HCT116 (cell line): ENCODE measurements around the gene C14orf180. TPM values are rescaled to one million over a fixed set of nuclear protein-coding genes. Genes with fewer than 3 reads are reported as not detected.

Experiments used
- ATAC-seq: fragments of 200-7000 bp; cut with Tn5 transposase; 2 replicates; pipeline ENCODE4 v1.9.1; 2020; ENCODE audit warnings: mild to moderate bottlenecking, moderate library complexity
- BruUV-seq: library from RNA; stranded (reverse); fragments of 400-500 nt; replicated peaks from 2 replicates; lab custom pipeline; 2021; lab: Mats Ljungman, UMichigan
- CTCF ChIA-PET: fragments of 300-600 bp; sonication (Branson Sonifier 250); formaldehyde crosslinking; loops from one replicate; lab custom pipeline; 2021; ENCODE audit warnings: antibody characterized with exemption; lab: Charles Lee
- POLR2A ChIA-PET: fragments of 300-600, 350-600 bp; sonication (Branson Sonifier 250); formaldehyde crosslinking; loops from one replicate; lab custom pipeline; 2021; ENCODE audit warnings: antibody characterized with exemption; lab: Charles Lee
- RAD21 ChIA-PET, 2 experiments: fragments of 300-600 bp; sonication (Branson Sonifier 250); formaldehyde crosslinking; loops; one replicate each; lab custom pipeline; 2023; ENCODE audit warnings: low total read pairs in 2 of 2; ENCODE audit not compliant: uncharacterized antibody in 2 of 2, unreplicated experiment in 2 of 2, low non-redundant PET in 1 of 2; lab: Charles Lee
- DNase-seq: peaks from one replicate; pipeline ENCODE4 v3.0.0-alpha.2; 2010; ENCODE audit warnings: low read depth, low spot score
- H2AFZ ChIP-seq: fragments of 200-600 bp; shearing (Covaris generic), sonication (generic); 2 replicates; pipeline ENCODE4 v1.6.1; 2017; ENCODE audit warnings: low read depth, mixed run types, mixed read lengths, antibody characterized with exemption, low read length; ENCODE audit not compliant: poor library complexity, severe bottlenecking
- H3K27ac ChIP-seq: 2 replicates; pipeline ENCODE4 v1.5.1; 2012; ENCODE audit warnings: low read depth, low read length
- H3K27me3 ChIP-seq: fragments of 200-600 bp; sonication (generic); 2 replicates; pipeline ENCODE4 v1.6.1; 2016; ENCODE audit warnings: mixed run types, low read length, mixed read lengths; ENCODE audit not compliant: insufficient read depth
- H3K36me3 ChIP-seq, 2 experiments: fragments of 200-500 bp in 1 of 2; fragments of 200-600 bp in 1 of 2; sonication (Bioruptor generic) in 1 of 2; sonication (generic) in 1 of 2; 2 replicates each; pipeline versions ENCODE4 v1.5.1 to v1.6.1; 2014 to 2016; ENCODE audit warnings: low read length in 2 of 2, inconsistent platforms in 1 of 2, mixed read lengths in 1 of 2, mixed run types in 1 of 2; ENCODE audit not compliant: insufficient read depth in 2 of 2, control insufficient read depth in 1 of 2
- H3K4me1 ChIP-seq, 2 experiments: fragments of 200-600 bp in 1 of 2; sonication (generic) in 1 of 2; 2 replicates each; pipeline versions ENCODE4 v1.5.1 to v1.6.1; 2012 to 2017; ENCODE audit warnings: low read length in 2 of 2, inconsistent platforms in 1 of 2, mild to moderate bottlenecking in 1 of 2, mixed read lengths in 1 of 2, mixed run types in 1 of 2, moderate library complexity in 1 of 2; ENCODE audit not compliant: insufficient read depth in 2 of 2, control insufficient read depth in 1 of 2
- H3K4me2 ChIP-seq: fragments of 200-600 bp; sonication (generic); 2 replicates; pipeline ENCODE4 v1.6.1; 2017; ENCODE audit warnings: mixed run types, low read length, mixed read lengths
- H3K4me3 ChIP-seq, 2 experiments: fragments of 200-600 bp in 1 of 2; sonication (generic) in 1 of 2; replicated peaks in 1 of 2; 2 replicates each; pipeline ENCODE4 v1.5.1; 2011 to 2016; ENCODE audit warnings: low read length in 2 of 2, control low read depth in 1 of 2, low read depth in 1 of 2, mild to moderate bottlenecking in 1 of 2, mixed read lengths in 1 of 2, mixed run types in 1 of 2
- H3K79me2 ChIP-seq: fragments of 200-600 bp; sonication (generic); 2 replicates; pipeline ENCODE4 v1.6.1; 2017; ENCODE audit warnings: mild to moderate bottlenecking, mixed run types, low read length, moderate library complexity, mixed read lengths; ENCODE audit not compliant: insufficient read depth
- H3K9ac ChIP-seq: fragments of 200-600 bp; sonication (generic); 2 replicates; pipeline ENCODE4 v1.6.1; 2016; ENCODE audit warnings: low read length, mixed read lengths
- H3K9me2 ChIP-seq: fragments of 200-600 bp; sonication (generic), shearing (Covaris generic); 2 replicates; pipeline ENCODE4 v1.6.1; 2017; ENCODE audit warnings: mixed run types, mild to moderate bottlenecking, moderate library complexity; ENCODE audit not compliant: insufficient read depth
- H3K9me3 ChIP-seq, 2 experiments: fragments of 200-500 bp in 1 of 2; fragments of 200-600 bp in 1 of 2; sonication (Bioruptor generic) in 1 of 2; sonication (generic) in 1 of 2; 2 replicates each; pipeline ENCODE4 v1.6.1; 2014 to 2017; ENCODE audit warnings: low read length in 2 of 2, mixed read lengths in 2 of 2, inconsistent platforms in 1 of 2, low read depth in 1 of 2, mild to moderate bottlenecking in 1 of 2, mixed run types in 1 of 2, moderate library complexity in 1 of 2; ENCODE audit not compliant: control insufficient read depth in 1 of 2, insufficient read depth in 1 of 2
- H4K20me1 ChIP-seq: fragments of 200-600 bp; sonication (generic), shearing (Covaris generic); 2 replicates; pipeline ENCODE4 v1.6.1; 2017; ENCODE audit warnings: mixed run types, mild to moderate bottlenecking, moderate library complexity; ENCODE audit not compliant: insufficient read depth
- CBX3 ChIP-seq: IDR thresholded peaks from 2 replicates; pipeline ENCODE4 v1.6.1; 2012; ENCODE audit warnings: low read depth
- CEBPB ChIP-seq: IDR thresholded peaks from 2 replicates; pipeline ENCODE4 v1.6.1; 2012; ENCODE audit warnings: low read depth
- CTCF ChIP-seq, 3 experiments: fragments of 200-600 bp in 1 of 3; sonication (generic) in 1 of 3; IDR thresholded peaks in 2 of 3; conservative IDR thresholded peaks in 1 of 3; 2 replicates each; pipeline ENCODE4 v1.5.1; 2012 to 2017; ENCODE audit warnings: low read depth in 2 of 3, low read length in 2 of 3, antibody characterized with exemption in 1 of 3, borderline replicate concordance in 1 of 3, control low read depth in 1 of 3, mild to moderate bottlenecking in 1 of 3, mixed read lengths in 1 of 3, mixed run types in 1 of 3, moderate library complexity in 1 of 3; ENCODE audit not compliant: insufficient read depth in 1 of 3
- EGR1 ChIP-seq: IDR thresholded peaks from 2 replicates; pipeline ENCODE4 v1.6.1; 2012; ENCODE audit warnings: low read depth
- ELF1 ChIP-seq: IDR thresholded peaks from 2 replicates; pipeline ENCODE4 v1.6.1; 2012; ENCODE audit warnings: low read depth, borderline replicate concordance
- EZH2 ChIP-seq: fragments of 200-600 bp; sonication (generic); IDR thresholded peaks from 2 replicates; pipeline ENCODE4 v1.6.1; 2017; ENCODE audit warnings: antibody characterized with exemption, mixed run types
- EZH2phosphoT487 ChIP-seq: fragments of 200-600 bp; IDR thresholded peaks from 2 replicates; pipeline ENCODE4 v1.6.1; 2018; ENCODE audit warnings: antibody characterized with exemption, borderline replicate concordance
- FOSL1 ChIP-seq: IDR thresholded peaks from 2 replicates; pipeline ENCODE4 v1.6.1; 2012; ENCODE audit warnings: low read depth
- JUND ChIP-seq: IDR thresholded peaks from 2 replicates; pipeline ENCODE4 v1.6.1; 2012
- MAX ChIP-seq: IDR thresholded peaks from 2 replicates; pipeline ENCODE4 v1.6.1; 2012
- POLR2A ChIP-seq: IDR thresholded peaks from 2 replicates; pipeline ENCODE4 v1.7.0; 2011; ENCODE audit warnings: borderline replicate concordance; ENCODE audit not compliant: insufficient read depth, insufficient read length; ENCODE audit errors: extremely low read depth
- POLR2AphosphoS5 ChIP-seq: IDR thresholded peaks from 2 replicates; pipeline ENCODE4 v1.6.1; 2011; ENCODE audit warnings: mild to moderate bottlenecking, low read depth, low read length, moderate library complexity
- SIN3A ChIP-seq: IDR thresholded peaks from 2 replicates; pipeline ENCODE4 v1.6.1; 2012; ENCODE audit warnings: low read depth
- SRF ChIP-seq: IDR thresholded peaks from 2 replicates; pipeline ENCODE4 v1.6.1; 2012; ENCODE audit warnings: low read depth
- TCF7L2 ChIP-seq: IDR thresholded peaks from 2 replicates; pipeline ENCODE4 v1.7.0; 2011; ENCODE audit warnings: borderline replicate concordance, inconsistent platforms; ENCODE audit not compliant: insufficient read depth, insufficient read length; ENCODE audit errors: extremely low read depth
- YY1 ChIP-seq: IDR thresholded peaks from 2 replicates; pipeline ENCODE4 v1.6.1; 2011; ENCODE audit warnings: low read length, low read depth, moderate library complexity, mild to moderate bottlenecking; ENCODE audit not compliant: insufficient replicate concordance; ENCODE audit errors: extremely low read depth
- ZBTB33 ChIP-seq: IDR thresholded peaks from 2 replicates; pipeline ENCODE4 v1.6.1; 2011; ENCODE audit warnings: mild to moderate bottlenecking, low read length, moderate library complexity; ENCODE audit not compliant: insufficient replicate concordance; ENCODE audit errors: extremely low read depth
- ZNF274 ChIP-seq: fragments of 200-500 bp; sonication (Bioruptor generic); IDR thresholded peaks from 2 replicates; pipeline ENCODE4 v1.6.1; 2014; ENCODE audit warnings: mild to moderate bottlenecking, low read depth, low read length, inconsistent platforms
- intact Hi-C: fragments of 100-400 bp; cut with micrococcal nuclease; formaldehyde crosslinking; loops from 2 replicates; pipeline ENCODE4 v1.10.0; 2022
- total RNA-seq: library from RNA; stranded (reverse); gene quantifications from one replicate; pipeline ENCODE4 v1.2.1, GENCODE V29; 2021; ENCODE audit not compliant: unreplicated experiment
- TF ChIP-seq, protein P1 (sequence below): IDR thresholded peaks from 2 replicates; pipeline ENCODE4 v1.6.1; 2012; ENCODE audit warnings: low read depth

C14orf180 gene
- total RNA-seq, 1 experiment from 2014 or later: not detected

DNA sequence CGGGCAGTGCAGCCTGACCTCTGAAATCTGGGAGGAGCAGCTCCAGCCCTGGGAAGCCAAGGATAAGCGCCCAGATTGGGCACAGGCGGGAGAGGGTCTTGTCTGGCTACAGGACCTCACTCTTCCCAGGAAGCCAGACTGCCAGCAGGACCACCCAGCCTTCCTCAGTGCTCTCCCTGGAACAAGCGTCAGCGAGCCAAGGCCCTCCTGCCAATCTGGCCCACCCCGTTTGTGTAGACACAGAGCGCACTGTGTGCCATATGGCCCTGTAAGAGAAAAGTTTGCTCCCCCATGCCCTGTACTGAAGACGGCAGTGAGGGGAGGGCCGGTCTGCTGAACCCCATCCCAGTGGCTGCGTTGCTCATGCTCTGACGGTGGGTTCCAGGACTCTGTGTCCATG is 1.2 kb upstream of the C14orf180 start:
- TF ChIP-seq EZH2phosphoT487 (no peak), JUND (no peak), CTCF (IDR thresholded peaks at IDR 0.05 in 2 of 3, conservative IDR thresholded peaks at IDR 0.05 in 1 of 3; ENCODE audit: borderline replicate concordance in 1 of 3, insufficient read depth in 1 of 3, low read depth in 2 of 3, low read length in 2 of 3) (no peak), ZNF274 (no peak), EGR1 (no peak), CEBPB (no peak), TCF7L2 (no peak), MAX (no peak), SIN3A (no peak), ELF1 (no peak), FOSL1 (no peak), POLR2AphosphoS5 (no peak), YY1 (no peak), SRF (no peak), POLR2A (no peak), CBX3 (no peak), EZH2 (no peak), ZBTB33 (no peak)
- TF ChIP-seq, protein P1, sequence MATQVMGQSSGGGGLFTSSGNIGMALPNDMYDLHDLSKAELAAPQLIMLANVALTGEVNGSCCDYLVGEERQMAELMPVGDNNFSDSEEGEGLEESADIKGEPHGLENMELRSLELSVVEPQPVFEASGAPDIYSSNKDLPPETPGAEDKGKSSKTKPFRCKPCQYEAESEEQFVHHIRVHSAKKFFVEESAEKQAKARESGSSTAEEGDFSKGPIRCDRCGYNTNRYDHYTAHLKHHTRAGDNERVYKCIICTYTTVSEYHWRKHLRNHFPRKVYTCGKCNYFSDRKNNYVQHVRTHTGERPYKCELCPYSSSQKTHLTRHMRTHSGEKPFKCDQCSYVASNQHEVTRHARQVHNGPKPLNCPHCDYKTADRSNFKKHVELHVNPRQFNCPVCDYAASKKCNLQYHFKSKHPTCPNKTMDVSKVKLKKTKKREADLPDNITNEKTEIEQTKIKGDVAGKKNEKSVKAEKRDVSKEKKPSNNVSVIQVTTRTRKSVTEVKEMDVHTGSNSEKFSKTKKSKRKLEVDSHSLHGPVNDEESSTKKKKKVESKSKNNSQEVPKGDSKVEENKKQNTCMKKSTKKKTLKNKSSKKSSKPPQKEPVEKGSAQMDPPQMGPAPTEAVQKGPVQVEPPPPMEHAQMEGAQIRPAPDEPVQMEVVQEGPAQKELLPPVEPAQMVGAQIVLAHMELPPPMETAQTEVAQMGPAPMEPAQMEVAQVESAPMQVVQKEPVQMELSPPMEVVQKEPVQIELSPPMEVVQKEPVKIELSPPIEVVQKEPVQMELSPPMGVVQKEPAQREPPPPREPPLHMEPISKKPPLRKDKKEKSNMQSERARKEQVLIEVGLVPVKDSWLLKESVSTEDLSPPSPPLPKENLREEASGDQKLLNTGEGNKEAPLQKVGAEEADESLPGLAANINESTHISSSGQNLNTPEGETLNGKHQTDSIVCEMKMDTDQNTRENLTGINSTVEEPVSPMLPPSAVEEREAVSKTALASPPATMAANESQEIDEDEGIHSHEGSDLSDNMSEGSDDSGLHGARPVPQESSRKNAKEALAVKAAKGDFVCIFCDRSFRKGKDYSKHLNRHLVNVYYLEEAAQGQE: no peak
- H3K9ac ChIP-seq: no peak overlapping the region
- H4K20me1 ChIP-seq: no peaks in the 10 kb centered on the region
- intact Hi-C loops: no loop called here
- no peak overlapping the region for H3K4me2 ChIP-seq
- ATAC-seq (no peak), DNase-seq (no peak)
- H3K9me2 ChIP-seq: no peaks in the 10 kb centered on the region
- BruUV-seq: no TSS peak
- H3K4me3 ChIP-seq: no peak overlapping the region
- H2AFZ ChIP-seq: no peak overlapping the region
- CTCF ChIA-PET: interaction anchor here (1.1 kb wide), 1 partner anchor 62 kb away, joined by 5 read pairs; no protein-coding TSS in a partner anchor
- RAD21 ChIA-PET: no interaction called here
- H3K36me3 ChIP-seq: no peaks in the 10 kb centered on the region
- H3K9me3 ChIP-seq: no peaks in the 10 kb centered on the region
- H3K79me2 ChIP-seq: no peaks in the 10 kb centered on the region
- POLR2A ChIA-PET: no interaction called here
- H3K4me1 ChIP-seq: no peaks in the 10 kb centered on the region
- no peaks in the 10 kb centered on the region for H3K27me3 ChIP-seq
- no peak overlapping the region for H3K27ac ChIP-seq
